Left ventricle myocardium inferior (tissue), 1 donor: ENCODE measurements around the gene EPHB2. TPM values are rescaled to one million over a fixed set of nuclear protein-coding genes. Genes with fewer than 3 reads are reported as not detected.
A peak's percentile ranks its signal among the peaks of the same experiment; 100 is the strongest.

Experiments used
- DNase-seq: peaks from one replicate; pipeline ENCODE4 v3.0.0-alpha.2; 2020
- H3K27ac ChIP-seq: fragments of 200-600 bp; replicated peaks from 2 replicates; pipeline ENCODE4 v1.8.0; 2021
- H3K27me3 ChIP-seq: fragments of 200-600 bp; 2 replicates; pipeline ENCODE4 v1.8.0; 2021; ENCODE audit warnings: low read depth
- H3K36me3 ChIP-seq: fragments of 200-600 bp; 2 replicates; pipeline ENCODE4 v1.8.0; 2021
- H3K4me1 ChIP-seq: fragments of 200-600 bp; 2 replicates; pipeline ENCODE4 v1.8.0; 2021
- H3K4me3 ChIP-seq: fragments of 200-600 bp; 2 replicates; pipeline ENCODE4 v1.8.0; 2021; ENCODE audit warnings: mild to moderate bottlenecking, moderate library complexity
- H3K9me3 ChIP-seq: fragments of 200-600 bp; replicated peaks from 2 replicates; pipeline ENCODE4 v1.8.0; 2021
- CTCF ChIP-seq: fragments of 200-600 bp; IDR thresholded peaks from 2 replicates; pipeline ENCODE4 v1.8.0; 2021; ENCODE audit warnings: antibody characterized with exemption, mild to moderate bottlenecking, borderline replicate concordance
- intact Hi-C: fragments of 100-400 bp; cut with micrococcal nuclease; formaldehyde crosslinking; loops from one replicate; pipeline ENCODE4 v1.11.0; 2022
- total RNA-seq: library from RNA; stranded (reverse); fragmentation: NEBNext Ultra II Directional; extraction: Animal tissue kit (Norgen Biotek cat#: 25700); gene quantifications from one replicate; pipeline ENCODE4 v1.2.1, GENCODE V29; 2021
- donor health status: DM: no; HTN: yes; CAD: no; lungs with severe emphysema.

The EPHB2 gene
- total RNA-seq, 1 donor from 2014 or later, result 2.0 TPM

- Histone ChIP-seq H3K4me1 (peaks cover 11% of the 10 kb centered on the region), H3K27me3 (peaks cover 16% of the 10 kb centered on the region), H3K4me3 (no peak overlapping the region), H3K36me3 (no peaks in the 10 kb centered on the region), H3K9me3 (peaks cover 8% of the 10 kb centered on the region), H3K27ac (no peak overlapping the region)
- DNase-seq, result peak; percentile 64
- intact Hi-C loops, result no loop called here
- TF ChIP-seq CTCF, result no peak
Observed at GRCh38 chr1:22870201-22870871, 159.7 kb downstream of the EPHB2 start.

GRCh38 chr1:22872981-22873664 is 162.5 kb downstream of the EPHB2 start:
- Histone ChIP-seq H3K27me3 (peaks cover 43% of the 10 kb centered on the region), H3K27ac (no peak overlapping the region), H3K4me3 (no peak overlapping the region), H3K36me3 (no peaks in the 10 kb centered on the region), H3K4me1 (peaks cover 11% of the 10 kb centered on the region), H3K9me3 (peaks cover 5% of the 10 kb centered on the region)
- intact Hi-C loops, result no loop called here
- DNase-seq, result no peak
- no peak for TF ChIP-seq CTCF

GRCh38 chr1:22874785-22875184 is 164.1 kb downstream of the EPHB2 start:
- intact Hi-C loops, result no loop called here
- H3K27ac ChIP-seq, result no peak overlapping the region

GRCh38 chr1:22875241-22875640 is 164.6 kb downstream of the EPHB2 start:
- H3K9me3 ChIP-seq, result no peaks in the 10 kb centered on the region
- H3K4me1 ChIP-seq, result peaks cover 8% of the 10 kb centered on the region
- intact Hi-C loops, result no loop called here
- peaks cover 54% of the 10 kb centered on the region for H3K27me3 ChIP-seq
- no peak overlapping the region for H3K27ac ChIP-seq
- DNase-seq, result no peak
- no peak for TF ChIP-seq CTCF
- H3K4me3 ChIP-seq, result no peak overlapping the region
- no peaks in the 10 kb centered on the region for H3K36me3 ChIP-seq

More at GRCh38 chr1:22874785-22875184, 164.1 kb downstream of the EPHB2 start:
- no peak for DNase-seq
- Histone ChIP-seq H3K9me3 (no peaks in the 10 kb centered on the region), H3K27me3 (peaks cover 53% of the 10 kb centered on the region), H3K4me3 (no peak overlapping the region), H3K4me1 (peaks cover 11% of the 10 kb centered on the region), H3K36me3 (no peaks in the 10 kb centered on the region)
- no peak for TF ChIP-seq CTCF

- H3K9me3 ChIP-seq, result no peaks in the 10 kb centered on the region
- TF ChIP-seq CTCF, result no peak
- intact Hi-C loops, result no loop called here
- H3K27me3 ChIP-seq, result peaks cover 58% of the 10 kb centered on the region
- H3K27ac ChIP-seq, result no peak overlapping the region
- H3K4me3 ChIP-seq, result no peak overlapping the region
- H3K36me3 ChIP-seq, result no peaks in the 10 kb centered on the region
- no peak for DNase-seq
- peaks cover 2% of the 10 kb centered on the region for H3K4me1 ChIP-seq
Observed at GRCh38 chr1:22875841-22876240, 165.2 kb downstream of the EPHB2 start.
